Measurements from ENCODE around the gene HIVEP3. TPM values are rescaled to one million over a fixed set of nuclear protein-coding genes. Genes with fewer than 3 reads are reported as not detected.

Gene HIVEP3
- total RNA-seq, 1 experiment from 2014 or later = 6.0 TPM

- intact Hi-C loops (cut with micrococcal nuclease; ENCODE audit: unreplicated experiment) (no loop called here), in situ Hi-C loops (cut with HindIII; ENCODE audit: low pct_unique_long_range_greater_than_20kb, low sequenced_read_pairs) (no loop called here)
- no TSS peak for BruUV-seq (replicated peaks)
- no peaks in the 10 kb centered on the region for H3K9me3 ChIP-seq (ENCODE audit: control insufficient read depth, insufficient read depth, low read depth, low read length)
- H3K27ac ChIP-seq (ENCODE audit: low read length) = no peak overlapping the region
- DNase-seq (ENCODE audit: low read depth, low spot score) (no peak), ATAC-seq (no peak)
- POLR2A ChIA-PET = no interaction called here
- TF ChIP-seq TCF7L2 (IDR thresholded peaks at IDR 0.05; ENCODE audit: low read depth, low read length) = no peak
- TF ChIP-seq SIN3A (IDR thresholded peaks at IDR 0.05; ENCODE audit: borderline replicate concordance, insufficient read depth, low read depth, low read length) = no peak
- no peak for TF ChIP-seq CTCF (IDR thresholded peaks at IDR 0.05)
- no peaks in the 10 kb centered on the region for H3K36me3 ChIP-seq (ENCODE audit: control insufficient read depth, insufficient read depth, low read length)
- H3K27me3 ChIP-seq (ENCODE audit: control insufficient read depth, insufficient read depth, low read length) = no peaks in the 10 kb centered on the region
- H3K4me1 ChIP-seq (ENCODE audit: control insufficient read depth, insufficient read depth, low read length) = no peaks in the 10 kb centered on the region; the same call in none of the 2 replicates
- CTCF ChIA-PET = no interaction called here
- no peak overlapping the region for H3K4me3 ChIP-seq (ENCODE audit: low read depth in 2 of 2, low read length in 2 of 2)
Measured at GRCh38 chr1:41648844-41649243, 269.9 kb downstream of the HIVEP3 start.

- Histone ChIP-seq H3K27me3 (ENCODE audit: control insufficient read depth, insufficient read depth, low read length) (no peaks in the 10 kb centered on the region), H3K36me3 (ENCODE audit: control insufficient read depth, insufficient read depth, low read length) (no peaks in the 10 kb centered on the region), H3K4me1 (ENCODE audit: control insufficient read depth, insufficient read depth, low read length) (no peaks in the 10 kb centered on the region; the same call in 1 of the 2 replicates), H3K27ac (ENCODE audit: low read length) (no peak overlapping the region), H3K4me3 (ENCODE audit: low read depth in 2 of 2, low read length in 2 of 2) (no peak overlapping the region), H3K9me3 (ENCODE audit: control insufficient read depth, insufficient read depth, low read depth, low read length) (no peaks in the 10 kb centered on the region)
- CTCF ChIA-PET = no interaction called here
- ATAC-seq = no peak
- no TSS peak for BruUV-seq (replicated peaks)
- intact Hi-C loops (cut with micrococcal nuclease; ENCODE audit: unreplicated experiment) (no loop called here), in situ Hi-C loops (cut with HindIII; ENCODE audit: low pct_unique_long_range_greater_than_20kb, low sequenced_read_pairs) (no loop called here)
- POLR2A ChIA-PET = no interaction called here
- TF ChIP-seq SIN3A (IDR thresholded peaks at IDR 0.05; ENCODE audit: borderline replicate concordance, insufficient read depth, low read depth, low read length) (no peak), POLR2AphosphoS5 (IDR thresholded peaks at IDR 0.05; ENCODE audit: low read depth, low read length) (no peak), REST (IDR thresholded peaks at IDR 0.05; ENCODE audit: insufficient read depth in 1 of 2, low read depth in 2 of 2, low read length in 1 of 2) (no peak), CTCF (IDR thresholded peaks at IDR 0.05) (no peak), TCF7L2 (IDR thresholded peaks at IDR 0.05; ENCODE audit: low read depth, low read length) (no peak)
- no peak for DNase-seq (ENCODE audit: low read depth, low spot score)
Measured at GRCh38 chr1:41648230-41648629, 270.5 kb downstream of the HIVEP3 start.

Measured in Panc1 (cell line).